ENCODE measurements around the gene PCDHGC4.

PCDHGC4 gene

DNA sequence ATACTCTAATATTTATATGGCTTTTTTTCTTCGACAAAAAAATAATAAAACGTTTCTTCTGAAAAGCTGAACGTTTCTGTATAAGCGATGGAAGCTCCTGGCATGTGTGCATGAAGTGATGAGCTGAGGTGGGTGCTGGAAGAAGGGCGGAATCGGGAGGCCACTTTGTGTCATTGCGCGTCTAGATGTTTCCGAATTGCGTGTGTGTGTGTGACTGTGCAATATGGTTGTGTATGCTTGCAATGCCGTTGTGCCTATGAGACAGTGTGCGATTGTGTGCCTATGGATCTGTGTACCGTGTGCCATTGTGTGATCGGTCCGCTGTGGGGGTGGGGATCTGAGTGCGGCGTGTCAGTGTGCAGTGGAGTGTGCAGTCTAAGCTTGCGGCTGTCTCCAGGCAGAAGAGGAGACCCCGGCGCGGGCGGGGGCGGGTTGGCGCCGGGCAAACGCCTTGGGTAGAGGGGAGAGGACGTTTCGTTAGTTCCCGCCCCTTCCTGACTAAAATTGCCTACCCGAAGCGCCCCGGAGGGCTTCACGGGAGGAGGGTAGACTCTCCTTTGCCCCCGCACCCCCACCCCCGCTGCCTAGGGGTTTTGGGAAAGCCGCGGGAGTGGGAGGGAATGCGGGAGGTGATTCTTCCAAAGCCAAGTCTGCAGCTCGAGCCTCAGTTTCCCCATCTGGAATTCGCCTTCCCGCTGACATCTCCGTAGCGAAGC, 28.2 kb downstream of the PCDHGC4 start:
- peak; percentile 46 to 54 for DNase-seq

DNA sequence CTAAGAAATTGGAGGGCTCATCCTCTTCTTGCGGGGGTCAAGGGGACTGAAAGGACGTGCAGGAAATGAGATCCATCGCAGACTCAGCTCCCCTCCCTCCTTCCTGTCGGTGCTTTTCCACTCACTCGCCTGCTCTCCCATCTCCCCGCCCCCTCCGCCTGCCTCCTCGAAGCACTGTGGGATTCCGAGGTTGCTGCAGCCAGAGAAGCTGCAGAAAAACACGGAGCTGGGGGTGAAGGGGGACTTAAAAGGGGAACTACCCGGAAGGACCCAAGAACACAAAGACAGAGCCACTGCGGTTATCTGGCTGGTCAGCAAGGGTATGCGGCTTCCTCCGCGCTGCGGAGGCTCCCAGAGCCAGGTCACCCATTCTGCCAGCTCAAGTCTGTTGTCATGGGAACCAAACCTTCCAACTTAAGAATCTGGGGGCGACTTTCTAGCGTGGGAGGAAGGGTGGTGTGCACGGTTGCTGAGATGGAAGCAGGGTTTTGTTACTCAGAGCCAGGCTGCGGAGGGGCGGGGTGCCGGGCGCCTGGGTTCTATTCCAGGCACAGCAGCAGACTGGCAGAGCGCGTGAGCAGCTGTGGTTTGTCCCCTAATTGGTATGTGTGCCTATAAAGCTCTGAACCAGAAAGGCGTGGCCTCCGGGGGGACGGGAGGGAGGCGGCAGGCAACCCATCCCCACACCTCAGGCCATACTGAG, 28.9 kb downstream of the PCDHGC4 start:
- DNase-seq: peak; percentile 72 to 79

DNA sequence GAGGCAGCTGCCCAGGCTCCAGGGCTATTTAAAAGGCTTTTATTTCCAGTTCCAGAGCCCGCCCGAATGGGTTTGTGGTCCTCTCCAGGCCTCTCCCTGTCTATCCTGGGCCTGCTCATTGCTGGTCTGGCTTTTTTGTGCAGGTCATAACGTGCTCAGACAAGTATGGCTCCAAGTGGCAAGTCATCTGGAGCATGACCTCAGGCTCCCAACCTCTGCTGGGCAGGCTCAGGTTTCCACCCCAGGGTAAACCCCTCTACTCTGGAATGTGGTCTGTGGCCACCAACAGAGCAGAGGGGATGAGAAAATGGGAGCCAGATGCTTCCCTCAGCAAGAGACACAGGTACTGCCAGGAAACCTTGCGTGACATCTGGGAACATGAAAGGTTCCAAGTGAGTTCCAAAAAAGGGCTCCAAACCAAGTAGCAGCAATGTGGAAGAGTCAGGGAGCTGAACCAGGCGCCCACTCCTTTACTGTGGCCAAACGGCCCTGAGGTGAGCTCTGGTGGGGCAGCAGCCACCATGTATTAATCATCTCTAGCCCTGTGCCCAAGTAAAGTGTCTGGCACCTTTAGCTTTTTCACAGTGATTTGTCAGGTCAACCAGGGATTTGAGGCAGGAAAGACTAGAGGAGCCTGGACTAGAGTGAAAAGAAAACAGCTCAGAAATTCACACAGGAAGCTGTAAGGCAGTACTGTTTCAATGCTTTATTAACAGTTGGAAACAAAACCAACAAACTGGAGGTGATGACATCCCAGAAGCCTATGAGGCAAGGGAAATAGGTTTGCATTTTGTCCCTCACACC, 29.7 kb downstream of the PCDHGC4 start:
- DNase-seq: peak in 1 of 2 experiments; percentile 32

DNA sequence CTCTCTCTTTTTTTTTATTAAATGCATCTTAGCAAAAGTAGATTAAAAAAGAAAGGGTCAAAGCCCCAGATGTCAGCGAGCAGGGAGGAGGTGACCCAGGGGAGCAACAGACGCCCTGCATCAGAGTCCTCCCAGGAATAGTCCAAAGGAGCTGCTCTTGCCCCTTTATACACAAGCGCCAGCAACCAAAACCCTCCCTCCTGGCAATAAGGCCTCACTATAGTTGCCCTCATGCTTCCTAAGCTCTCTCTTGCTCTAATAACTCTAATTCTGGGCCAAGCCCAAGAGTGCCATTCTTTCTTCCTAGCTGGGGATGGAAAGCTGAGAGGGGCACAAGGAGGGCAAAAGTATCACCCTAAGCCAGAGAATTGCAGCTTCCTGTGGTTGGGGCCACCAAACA, 30.3 kb downstream of the PCDHGC4 start:
- DNase-seq: no peak

DNA sequence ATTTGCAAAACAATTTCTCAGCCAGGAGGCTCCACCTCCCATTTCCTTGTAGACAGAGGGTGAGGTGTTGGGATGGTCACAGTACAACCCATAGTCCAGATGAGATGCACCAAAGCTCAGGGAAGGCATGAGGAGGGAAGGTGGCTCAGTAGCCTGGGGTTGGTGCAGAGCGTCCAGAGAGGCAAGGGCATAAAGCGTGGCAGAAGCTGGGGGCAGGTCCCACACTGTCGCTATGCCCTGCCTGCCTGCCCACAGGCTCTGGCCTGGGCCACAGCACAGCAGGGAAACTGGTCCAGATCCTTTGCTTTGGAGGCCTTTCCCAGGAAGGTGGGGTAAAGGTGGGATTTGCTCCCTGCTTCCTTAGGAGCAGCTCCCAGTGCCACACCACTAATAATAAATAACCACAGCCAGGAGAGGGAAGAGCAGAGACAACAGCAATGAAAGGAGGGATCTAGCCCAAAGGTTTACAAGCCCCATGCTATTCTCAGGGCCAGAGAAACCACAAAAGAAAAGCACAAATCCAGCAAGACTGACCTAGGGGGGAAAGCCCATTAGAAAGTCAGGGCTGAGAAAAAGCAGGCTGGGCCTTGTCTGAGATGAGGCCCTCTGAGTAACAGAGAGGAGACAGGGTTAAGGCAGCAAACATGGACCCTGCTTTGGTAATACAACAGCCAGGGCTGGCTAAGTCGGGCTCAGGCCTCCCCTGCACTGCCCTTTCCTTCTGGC, 31.3 kb downstream of the PCDHGC4 start:
- DNase-seq: no peak

DNA sequence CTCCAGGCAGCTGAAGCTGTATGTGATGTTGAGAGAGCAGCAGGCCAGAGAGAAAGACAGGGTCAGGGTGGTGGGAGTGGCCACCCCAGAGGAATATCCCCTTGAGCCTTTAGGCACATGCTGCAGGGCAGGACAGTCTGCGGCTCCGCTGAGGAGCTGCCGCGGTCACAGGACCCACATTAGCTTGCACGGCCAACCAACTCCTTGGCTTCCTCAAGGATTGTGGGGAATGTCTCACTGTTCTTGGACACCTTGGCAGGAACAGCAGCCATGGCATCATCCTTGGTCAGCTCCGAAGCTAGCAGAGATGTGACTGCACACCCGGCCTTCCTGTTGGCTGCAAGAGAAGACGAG, 31.8 kb downstream of the PCDHGC4 start:
- no peak for DNase-seq

DNA sequence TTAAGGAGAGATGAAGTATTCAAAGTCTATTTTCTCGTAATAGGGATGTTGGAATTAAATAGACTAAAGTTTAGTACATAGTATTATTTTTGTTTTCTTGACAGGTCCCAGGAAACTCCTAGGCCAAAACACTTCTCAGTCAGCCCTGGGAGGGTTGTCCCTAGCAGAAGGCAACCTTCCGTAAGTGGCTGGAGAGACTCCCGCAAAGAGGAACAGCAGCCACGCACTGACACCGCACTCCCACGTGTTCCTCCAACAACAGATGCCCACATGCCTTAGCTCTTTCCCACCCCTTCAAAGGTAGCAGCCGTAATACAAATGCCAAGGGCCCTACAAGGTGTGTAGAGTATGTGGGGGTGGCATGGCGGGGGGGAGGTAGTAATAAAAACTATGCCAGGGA, 32.5 kb downstream of the PCDHGC4 start:
- DNase-seq: no peak

DNA sequence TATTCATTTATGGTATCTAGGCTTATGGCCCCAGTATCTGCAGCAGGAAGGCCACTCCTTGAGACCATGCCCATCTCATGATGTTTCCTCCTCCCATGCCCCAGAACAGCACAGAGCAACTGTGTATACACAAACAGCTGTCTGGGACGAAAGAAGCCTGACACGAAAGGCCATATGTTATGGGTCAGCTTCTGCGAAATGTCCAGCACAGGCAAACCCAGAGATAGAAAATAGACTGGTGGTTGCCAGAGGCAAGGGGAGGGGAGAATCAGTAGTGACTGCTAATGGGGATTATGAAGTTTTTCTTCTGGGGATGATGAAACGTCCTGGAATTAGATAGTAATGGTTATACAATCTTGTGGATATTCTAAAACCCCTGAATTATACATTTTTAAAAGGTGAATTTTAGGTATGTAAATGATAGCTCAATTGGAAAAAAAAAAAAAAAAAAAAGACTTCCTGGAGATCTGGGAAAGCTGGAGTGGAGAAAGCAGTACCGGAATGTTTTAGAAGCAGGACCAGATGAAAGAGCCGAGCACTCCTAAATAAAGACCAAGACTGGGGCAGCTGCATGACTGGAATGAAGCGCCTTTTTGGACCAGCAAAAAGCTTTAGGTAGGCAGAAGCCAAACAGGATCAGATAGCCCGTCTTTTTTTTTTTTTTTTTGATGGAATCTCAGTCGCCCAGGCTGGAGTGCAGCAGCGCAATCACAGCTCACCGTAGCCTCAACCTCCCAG, 33.2 kb downstream of the PCDHGC4 start:
- no peak for DNase-seq

DNA sequence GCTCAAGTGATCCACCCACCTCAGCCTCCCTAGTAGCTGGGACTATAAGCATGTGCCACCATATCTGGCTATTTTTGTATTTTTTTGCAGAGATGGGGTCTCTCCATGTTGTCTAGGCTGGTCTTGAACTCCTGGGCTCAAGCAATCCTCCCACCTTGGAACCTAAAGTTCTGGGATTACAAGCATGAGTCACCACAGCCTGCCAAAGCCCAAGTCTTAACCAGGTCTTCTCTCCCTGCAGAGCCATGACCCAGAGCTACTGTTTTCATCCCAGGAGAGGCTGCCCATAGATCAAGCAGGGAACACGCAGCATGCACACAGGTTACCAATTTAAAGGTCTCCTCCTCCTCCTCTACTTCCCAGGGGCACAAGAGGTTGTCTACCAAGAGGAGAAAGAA, 33.8 kb downstream of the PCDHGC4 start:
- no peak for DNase-seq

DNA sequence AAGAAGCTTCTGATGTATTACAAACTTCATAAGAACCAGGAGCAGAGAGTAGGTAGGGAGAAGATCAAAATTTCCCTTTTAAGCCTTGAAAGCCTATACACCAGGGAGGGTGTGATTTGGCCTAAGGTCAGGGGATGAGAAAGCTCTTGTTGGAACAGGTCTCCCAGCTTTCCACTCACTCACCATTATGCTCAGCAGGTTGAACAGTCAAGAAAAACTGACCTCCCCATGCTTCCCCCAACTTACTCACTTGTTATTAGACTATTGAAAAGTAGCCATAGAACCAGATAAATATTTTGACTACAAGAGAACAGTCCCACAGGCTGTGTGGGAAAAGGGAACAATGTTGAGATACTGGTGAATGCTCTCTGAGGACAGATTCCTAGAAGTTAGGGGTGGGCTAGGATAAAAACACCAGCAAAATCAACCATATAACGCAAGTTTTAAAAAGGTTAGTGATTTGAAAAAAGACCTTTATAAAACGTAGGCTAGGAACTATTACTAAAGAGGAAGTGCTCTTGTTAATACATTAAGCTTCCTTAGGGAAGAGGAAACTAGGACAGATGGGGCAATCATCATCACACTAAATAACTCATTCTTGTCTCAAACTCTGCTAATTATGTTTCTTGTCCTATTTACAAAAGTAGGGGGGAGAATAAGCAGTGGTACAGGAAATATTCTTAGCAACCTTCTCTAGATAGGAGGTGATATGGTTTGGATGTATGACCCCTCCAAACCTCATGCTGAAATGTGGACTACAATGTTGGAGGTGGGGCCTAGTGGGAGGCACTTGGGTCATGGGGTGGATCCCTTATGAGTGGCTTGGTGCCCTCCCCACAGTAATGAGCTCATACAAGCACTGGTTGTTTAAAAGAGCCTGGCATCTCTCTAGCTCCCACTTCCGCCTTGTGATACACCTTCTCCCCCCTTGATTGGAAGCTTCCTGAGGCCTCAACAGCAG, 35.1 kb downstream of the PCDHGC4 start:
- no peak for DNase-seq

DNA sequence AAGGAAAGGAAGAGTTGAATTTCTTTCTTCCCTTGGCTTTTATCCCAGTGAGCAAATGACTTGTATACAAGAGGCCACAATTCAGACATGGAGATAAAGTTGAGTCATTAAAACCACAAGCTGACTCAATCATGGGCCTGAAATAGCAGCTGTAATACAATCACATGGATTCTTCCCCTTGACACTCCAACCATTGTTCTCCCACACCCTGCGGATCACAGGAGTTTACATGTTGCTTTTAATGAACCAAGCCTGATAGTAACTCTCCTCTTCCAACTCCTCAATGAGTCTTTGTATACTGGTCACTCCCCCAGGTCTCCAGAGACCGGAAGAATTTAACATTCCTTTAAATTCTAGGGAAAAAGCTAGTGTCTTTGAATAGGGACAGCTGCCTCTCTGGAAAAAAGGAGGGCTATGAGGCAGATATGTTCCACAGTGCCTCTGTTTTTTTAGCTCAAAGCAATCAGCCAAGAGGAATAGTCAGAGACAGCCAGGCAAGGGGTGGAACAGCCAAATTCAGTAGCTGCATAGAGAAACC, 36.5 kb downstream of the PCDHGC4 start:
- no peak for DNase-seq

DNA sequence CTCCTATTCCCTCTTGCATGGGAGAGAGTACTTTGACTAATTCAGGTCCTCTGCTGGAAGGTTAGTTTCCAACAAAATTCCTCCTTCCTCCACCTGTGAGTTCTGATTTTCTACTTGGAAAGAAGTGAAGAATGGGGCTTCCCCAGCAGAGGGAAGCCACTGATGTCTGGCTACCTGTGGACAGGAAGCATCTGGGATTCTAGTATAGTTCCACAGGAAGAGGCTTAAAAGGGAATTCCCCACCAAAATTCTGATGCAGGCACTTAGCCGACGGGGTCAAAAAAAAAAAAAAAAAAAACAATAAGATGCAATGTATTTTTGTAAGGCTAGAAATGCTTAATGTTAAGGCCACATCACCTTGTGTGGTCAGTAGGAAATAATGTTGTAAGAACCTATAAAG, 37.5 kb downstream of the PCDHGC4 start:
- DNase-seq: no peak

DNA sequence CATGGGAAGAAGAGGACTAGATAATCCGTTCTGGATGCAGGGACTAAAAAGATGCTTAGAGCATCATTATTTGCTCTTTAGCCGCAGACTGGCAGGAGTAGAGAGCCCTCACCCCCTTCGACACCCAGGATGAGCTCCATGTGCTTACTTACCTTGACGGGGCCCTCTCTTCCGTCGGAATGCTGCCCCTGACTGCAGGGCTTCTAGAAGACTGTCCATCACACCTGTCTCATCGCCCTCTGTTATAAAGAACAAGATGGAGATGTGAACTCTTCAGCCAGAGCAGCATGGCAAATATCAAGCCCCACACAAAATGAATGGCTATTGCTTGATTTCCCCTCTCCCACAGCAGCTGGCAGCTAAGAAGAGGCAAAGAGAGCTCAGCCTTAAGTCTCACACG, 39.2 kb downstream of the PCDHGC4 start:
- no peak for DNase-seq

DNA sequence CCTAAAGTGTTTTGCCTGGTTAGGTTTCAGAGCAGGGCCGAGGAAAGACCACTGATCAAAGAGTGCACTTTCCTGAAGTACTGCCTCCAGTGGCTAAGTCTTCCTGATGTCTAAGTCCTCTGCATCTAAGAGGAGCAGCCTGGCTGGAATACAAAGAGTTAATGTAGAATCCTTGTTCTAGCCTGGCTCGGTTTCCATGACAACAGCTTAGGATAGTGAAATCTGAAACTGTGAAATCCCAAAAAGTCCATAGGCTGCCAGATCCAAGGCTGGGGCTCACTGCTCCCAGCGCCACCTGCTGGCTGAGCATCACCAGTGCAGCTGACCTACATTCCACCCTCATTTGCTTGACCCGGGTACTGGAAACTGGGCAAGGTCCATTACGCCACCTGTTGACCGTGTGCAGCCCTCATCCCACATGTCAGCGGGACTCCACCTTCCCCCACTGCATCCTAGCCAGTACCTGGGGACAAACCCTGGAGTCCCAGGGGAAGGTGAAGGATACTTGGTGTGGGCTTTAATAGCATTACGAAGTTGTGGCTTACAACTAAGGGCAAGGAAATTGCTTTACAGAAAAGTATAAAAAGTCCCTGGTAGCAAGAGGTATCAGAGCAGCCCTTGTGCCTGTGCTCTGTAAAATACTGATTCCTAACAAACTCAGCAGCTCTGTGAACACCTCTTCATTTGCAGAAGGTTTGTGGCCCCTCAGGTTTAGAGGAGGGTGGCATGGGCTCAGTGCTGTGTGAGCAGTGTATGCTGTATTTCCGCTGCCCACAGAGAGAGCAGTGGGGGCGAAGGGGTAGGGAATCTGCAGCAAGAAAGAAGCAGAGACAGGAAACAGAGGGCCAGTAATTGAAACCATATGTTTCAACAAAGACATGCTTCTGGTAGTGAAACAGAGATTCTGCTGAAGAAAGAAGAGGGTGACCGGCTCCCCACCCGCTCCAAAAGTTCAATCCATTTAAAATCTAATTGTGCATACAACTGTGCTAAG, 40.1 kb downstream of the PCDHGC4 start:
- DNase-seq: peak; percentile 48 to 57

DNA sequence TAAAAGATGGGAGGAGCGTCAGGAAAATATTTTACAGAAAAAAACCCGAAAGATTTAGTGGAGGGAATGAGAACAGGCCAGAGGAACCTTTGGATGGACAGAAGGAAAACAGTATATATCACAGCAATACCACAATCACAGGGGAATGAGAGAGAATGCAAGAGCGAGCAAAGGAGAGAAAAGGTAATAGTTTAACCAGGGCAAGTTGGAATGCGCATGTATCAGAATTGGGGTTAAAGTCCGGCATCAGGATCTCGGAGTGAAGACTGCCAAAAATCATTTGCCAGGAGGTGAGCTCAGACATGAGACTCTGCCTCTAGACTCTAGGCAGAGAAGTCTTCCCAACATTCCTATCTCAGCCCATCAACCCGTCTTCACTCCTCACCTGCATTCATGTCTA, 40.8 kb downstream of the PCDHGC4 start:
- DNase-seq: no peak

DNA sequence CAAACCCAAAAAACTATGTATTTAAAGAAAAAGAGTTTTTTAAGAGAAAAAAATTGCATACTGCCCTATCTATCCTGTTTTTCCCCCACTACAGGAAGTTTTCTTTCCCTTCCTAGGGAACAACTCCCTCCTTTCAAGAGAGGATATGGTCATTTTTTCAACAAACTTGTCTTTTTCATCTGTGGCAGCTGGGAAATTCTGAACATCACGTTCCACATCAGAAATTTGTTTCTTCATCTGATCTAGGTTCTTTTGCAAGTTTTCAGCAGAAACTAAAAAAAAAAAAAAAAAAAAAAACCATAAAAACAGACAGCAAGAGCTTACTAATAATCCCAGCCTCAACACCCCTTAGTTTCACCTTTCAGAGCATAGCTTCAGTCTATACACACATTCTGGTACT, 42.6 kb downstream of the PCDHGC4 start:
- no peak for DNase-seq

DNA sequence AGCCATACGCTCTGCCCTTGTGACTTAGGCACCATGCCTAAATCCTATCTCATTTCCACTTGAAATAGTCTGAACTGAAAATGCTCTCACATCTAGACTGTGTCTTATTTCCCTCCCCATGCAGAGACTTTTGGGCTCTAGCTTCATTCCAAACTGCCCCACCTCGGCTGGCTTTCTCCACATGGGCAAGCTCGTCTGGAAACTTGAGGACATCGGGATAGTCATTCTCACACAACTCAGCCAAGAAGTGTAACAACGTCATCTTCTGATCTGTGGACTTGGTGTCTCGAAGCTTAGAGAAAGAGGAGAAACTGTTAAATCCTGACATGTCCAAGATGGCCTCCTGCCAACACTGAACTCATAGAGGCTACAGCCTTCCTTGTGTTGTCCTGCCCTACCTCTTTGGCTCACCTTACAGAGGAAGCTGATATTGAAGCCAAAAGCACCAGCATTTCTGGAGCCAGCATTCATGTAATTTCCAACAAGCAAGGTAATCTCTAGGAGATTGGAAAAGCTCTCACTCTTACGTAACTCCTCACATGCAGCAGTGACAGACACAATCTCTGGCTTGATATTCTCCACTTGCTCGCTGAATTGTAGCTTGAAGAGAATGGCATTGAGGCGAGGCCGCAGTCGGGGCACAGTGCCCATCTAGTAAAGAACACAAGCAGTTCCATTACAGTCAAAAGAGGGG, 43.6 kb downstream of the PCDHGC4 start:
- no peak for DNase-seq

DNA sequence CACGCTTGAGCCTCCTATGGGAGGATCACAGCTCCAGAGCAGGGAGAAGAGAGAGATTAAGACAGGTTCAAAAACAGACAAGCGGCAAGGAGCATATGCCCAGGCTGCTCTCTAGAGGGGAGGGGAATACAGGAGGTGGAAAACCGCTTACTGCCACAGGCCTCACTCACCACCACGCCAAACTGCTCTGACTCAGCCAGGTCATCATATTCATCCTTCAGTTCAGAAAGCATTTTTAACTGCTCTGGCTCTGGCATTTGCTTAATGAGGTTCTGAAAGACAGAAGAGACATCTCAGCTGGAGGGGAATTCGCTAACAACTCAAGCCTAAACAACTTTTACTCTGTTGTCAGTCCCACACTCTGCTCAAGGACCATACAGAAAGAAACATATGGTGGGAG, 44.2 kb downstream of the PCDHGC4 start:
- DNase-seq: no peak

DNA sequence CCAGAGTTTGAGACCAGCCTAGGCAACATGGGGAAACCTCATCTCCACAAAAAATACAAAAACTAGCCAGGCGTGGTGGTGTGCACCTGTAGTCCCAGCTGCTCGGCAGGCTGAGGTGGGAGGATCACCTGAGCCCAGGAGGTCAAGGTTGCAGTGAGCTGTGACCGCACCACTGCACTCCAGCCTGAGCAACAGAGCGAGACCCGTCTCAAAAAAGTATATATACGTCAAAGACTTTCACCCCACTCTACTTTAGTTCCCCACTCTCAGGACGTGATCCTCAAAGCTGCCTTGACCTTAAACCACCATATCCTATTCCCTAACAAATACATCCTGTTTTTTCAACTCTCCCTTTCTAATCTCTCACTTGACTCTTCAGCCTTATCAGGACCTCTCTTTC, 45.0 kb downstream of the PCDHGC4 start:
- DNase-seq: no peak
